ENCODE data around the gene FER.
"Not testable (repeated sequence)": the region's sequence is repeated elsewhere in the genome, so short reads cannot be mapped to it uniquely, and the experiment has no call there.

The FER gene

GRCh38 chr5:108747774-108748400, at the start of gene FER:
FER (plus strand) TSS chr5:108747897; CDS start chr5:108798183, 50,286 bp downstream.
- DNase-seq (ENCODE audit: low read depth in 2 of 2) = no peak

DNA sequence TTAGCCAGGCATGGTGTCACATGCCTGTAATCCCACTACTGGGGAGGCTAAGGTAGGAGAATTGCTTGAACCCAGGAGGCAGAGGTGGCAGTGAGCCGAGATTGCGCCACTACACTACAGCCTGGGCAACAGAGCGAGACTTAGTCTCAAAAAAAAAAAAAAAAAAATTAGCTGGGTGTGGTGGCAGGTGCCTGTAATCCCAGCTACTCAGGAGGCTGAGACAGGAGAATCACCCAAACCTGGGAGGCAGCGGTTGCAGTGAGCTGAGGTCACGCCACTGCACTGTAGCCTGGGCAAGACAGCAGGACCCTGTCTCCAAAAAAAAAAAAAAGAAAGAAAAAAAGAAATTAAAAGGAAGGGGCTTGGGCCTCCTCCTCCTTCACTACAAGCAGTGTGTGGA, 47.3 kb upstream of the FER start:
- not testable (repeated sequence) for DNase-seq (ENCODE audit: low read depth in 2 of 2)

DNA sequence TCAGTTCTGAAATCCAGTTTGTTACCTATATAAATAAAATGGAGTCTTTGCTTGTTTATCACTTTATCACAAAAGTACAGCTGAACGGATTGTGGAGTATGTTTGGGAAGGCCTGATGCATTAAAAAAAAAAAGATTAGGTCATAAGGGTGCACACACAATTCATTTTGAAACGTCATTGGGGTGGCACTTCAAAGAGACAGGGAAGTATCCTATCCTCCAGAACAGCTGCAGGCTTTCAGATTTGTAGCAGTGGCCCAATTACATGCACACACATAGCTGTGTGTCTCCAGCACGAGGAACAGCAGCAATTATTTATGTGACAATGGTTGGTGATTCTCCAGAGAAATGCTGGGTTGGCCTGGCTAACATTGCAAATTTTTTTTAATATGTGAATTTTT, 46.8 kb upstream of the FER start:
- no peak for DNase-seq (ENCODE audit: low read depth in 2 of 2)

DNA sequence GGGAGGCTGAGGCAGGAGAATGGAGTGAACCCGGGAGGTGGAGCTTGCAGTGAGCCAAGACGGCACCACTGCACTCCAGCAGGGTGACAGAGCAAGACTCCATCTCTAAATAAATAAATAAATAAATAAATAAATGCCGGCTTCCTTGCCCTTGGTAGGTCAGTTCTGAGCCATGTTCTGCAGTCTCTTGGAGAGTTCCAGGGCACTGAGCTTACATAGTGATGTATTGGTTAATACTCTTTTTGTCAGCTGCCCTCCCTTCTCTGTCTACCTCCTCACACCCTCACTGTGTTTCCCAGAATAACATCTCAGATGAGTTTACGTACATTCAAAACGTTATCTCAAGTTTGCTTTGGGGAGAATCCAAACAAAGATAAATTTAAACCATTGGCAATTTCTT, 45.2 kb upstream of the FER start:
- no peak for DNase-seq (ENCODE audit: low read depth in 2 of 2)

DNA sequence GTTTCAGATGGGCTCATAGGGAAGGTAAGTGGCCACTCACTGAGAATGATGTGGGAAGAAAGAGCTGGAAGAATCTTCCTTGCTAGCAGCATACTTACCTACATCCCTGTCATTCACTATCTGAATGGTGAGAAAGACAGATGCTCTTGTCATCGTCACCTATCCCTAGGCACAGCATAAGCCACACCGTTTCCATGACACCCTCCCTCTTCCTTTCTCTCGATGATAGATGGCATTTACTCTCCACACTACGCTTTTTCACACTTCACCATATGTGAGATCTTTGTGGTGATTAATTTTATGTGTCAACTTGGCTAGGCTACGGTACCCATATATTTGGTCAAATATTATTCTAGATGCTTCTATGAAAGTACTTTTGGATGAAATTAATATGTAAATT, 44.4 kb upstream of the FER start:
- no peak for DNase-seq (ENCODE audit: low read depth in 2 of 2)

GRCh38 chr5:108707141-108707540, 40.6 kb upstream of the FER start:
- DNase-seq (ENCODE audit: low read depth in 2 of 2) = no peak

- no peak for DNase-seq (ENCODE audit: low read depth in 2 of 2)
Measured at GRCh38 chr5:108711898-108712297, 35.8 kb upstream of the FER start.

- DNase-seq (ENCODE audit: low read depth in 2 of 2) = no peak
Measured at GRCh38 chr5:108715408-108715807, 32.3 kb upstream of the FER start.

DNA sequence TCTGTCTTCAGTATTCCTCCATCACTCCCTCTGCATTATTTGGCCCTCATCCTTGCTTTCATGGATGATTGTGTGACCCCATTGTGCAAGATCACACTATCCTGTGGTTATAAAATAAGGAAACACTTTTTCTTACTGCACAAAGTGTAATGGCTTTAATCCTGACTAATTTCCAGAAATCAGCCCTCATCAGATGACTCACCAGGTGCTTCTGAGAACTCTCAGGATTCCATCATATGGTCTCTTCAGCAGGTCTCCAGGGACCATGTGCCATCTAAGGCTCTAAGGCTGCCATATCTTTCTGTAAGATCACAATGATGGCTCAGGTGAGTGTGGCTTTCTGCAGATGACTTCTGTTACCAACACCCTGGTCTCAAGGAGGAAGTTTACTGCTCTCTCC, 27.3 kb upstream of the FER start:
- DNase-seq (ENCODE audit: low read depth in 2 of 2) = no peak

GRCh38 chr5:108726446-108727235, 21.1 kb upstream of the FER start:
- no peak for DNase-seq (ENCODE audit: low read depth in 2 of 2)

- no peak for DNase-seq (ENCODE audit: low read depth in 2 of 2)
Measured at GRCh38 chr5:108727236-108727650, 20.5 kb upstream of the FER start.

GRCh38 chr5:108727651-108728565, 19.8 kb upstream of the FER start:
- DNase-seq (ENCODE audit: low read depth in 2 of 2) = peak in 1 of 2 donors; percentile 29

- peak in 1 of 2 donors; percentile 19 for DNase-seq (ENCODE audit: low read depth in 2 of 2)
Measured at GRCh38 chr5:108728566-108729241, 19.0 kb upstream of the FER start.

DNA sequence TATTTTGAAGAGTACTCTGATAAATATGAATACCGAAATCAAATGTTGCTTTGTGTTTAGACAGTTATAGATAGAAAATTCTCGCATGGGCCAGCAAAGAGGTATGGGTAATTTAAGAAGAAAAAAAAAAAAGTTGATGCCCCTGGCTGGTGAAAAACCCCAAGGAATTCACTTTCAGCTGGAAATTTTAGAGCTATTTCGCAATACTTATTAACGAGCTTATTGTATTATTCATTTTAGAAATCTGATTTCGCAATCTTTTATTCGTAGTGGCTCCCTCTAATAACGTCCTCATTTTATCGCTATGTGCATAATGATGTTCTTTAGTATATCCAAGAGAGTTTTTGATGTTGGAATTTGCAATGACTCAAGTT, 18.5 kb upstream of the FER start:
- DNase-seq (ENCODE audit: low read depth in 2 of 2) = no peak

DNA sequence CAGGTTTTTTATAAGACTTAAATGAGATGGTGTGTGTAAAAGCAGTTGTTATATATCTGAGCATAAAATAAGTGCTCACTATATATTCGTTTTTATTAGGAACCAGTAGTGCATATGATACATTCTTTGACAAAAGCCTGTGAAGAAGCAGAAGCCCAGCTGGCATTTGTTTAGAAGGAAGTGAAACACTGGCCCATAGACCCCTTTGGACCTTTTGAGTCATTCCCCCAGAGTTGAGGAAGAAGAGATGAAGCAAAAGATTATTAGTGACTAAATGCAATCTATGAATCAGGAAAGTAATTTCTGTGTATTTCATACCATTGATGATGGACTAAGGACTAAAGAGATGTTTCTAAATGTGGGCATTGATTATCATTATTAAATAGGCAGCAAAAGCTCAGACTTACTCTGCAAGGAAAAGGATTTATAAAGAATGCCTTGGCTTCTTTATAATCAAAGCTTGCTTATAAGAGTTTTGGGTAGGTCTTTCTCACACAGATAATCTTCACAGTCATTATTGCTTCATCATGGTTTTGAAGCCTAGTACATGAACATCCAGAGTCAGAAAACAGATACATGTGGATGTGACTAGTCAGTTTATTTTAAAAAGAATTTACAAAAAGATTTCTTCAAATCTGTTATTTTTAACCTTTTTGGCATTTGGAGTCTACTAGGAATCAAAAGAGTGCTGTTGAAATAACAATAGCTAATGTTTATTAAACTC, 16.9 kb upstream of the FER start:
- no peak for DNase-seq (ENCODE audit: low read depth in 2 of 2)

- no peak for DNase-seq (ENCODE audit: low read depth in 2 of 2)
Measured at GRCh38 chr5:108735790-108736189, 11.9 kb upstream of the FER start.

GRCh38 chr5:108736855-108737254, 10.8 kb upstream of the FER start:
- no peak for DNase-seq (ENCODE audit: low read depth in 2 of 2)

- no peak for DNase-seq (ENCODE audit: low read depth in 2 of 2)
Measured at GRCh38 chr5:108739376-108739775, 8.3 kb upstream of the FER start.

- no peak for DNase-seq (ENCODE audit: low read depth in 2 of 2)
Measured at GRCh38 chr5:108739906-108740305, 7.8 kb upstream of the FER start.

DNA sequence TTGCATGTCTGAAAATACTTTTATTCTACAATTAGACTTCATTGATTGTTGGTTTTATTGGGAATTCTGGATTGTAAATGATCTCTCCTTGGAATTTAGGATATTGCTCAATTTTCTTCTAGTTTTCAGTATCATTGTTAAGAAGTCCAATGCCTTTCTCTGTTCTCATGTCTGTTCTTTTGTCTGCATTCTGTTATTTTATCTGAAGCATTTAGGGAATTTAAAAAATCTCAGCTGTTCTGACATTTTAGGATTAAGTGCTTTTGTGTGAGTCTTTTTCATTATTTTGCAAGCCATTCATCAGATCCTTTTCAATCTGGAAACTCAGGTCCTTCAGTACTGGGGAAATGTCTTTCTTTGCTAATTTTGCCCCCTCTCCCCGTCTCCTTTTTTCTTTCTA, 4.4 kb upstream of the FER start:
- no peak for DNase-seq (ENCODE audit: low read depth in 2 of 2)

DNA sequence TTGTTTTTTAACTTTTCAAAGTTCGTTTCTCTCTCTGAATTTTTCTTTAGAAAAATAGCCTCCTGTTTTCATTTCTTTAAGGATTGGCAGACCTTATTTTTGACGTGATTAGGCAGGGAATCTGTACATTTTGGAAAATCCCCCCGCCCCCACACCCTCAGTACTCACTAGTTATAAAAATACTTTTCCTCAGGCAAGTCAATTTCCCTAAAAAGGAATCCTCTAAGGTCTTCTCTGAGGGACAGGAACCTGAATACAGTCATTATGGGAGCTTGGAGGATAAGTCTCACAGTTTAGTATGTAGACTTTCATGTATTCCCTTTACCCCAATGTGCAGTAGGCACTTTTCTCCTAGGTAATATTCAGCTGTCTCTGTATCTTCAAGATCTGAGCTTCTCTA, 3.9 kb upstream of the FER start:
- DNase-seq (ENCODE audit: low read depth in 2 of 2) = no peak

Measured in stimulated activated CD8-positive, alpha-beta memory T cell treated with anti-CD3 and anti-CD28 coated beads, Interleukin-2, amount 100 ng/mL, for 1 hour (primary cell).